Left hindlimb (tissue), 1 donor: ENCODE data around the gene S100A16.

Experiments
- DNase-seq: peaks from one replicate; pipeline ENCODE4 v3.0.0-alpha.2; 2018

S100A16 gene

DNA sequence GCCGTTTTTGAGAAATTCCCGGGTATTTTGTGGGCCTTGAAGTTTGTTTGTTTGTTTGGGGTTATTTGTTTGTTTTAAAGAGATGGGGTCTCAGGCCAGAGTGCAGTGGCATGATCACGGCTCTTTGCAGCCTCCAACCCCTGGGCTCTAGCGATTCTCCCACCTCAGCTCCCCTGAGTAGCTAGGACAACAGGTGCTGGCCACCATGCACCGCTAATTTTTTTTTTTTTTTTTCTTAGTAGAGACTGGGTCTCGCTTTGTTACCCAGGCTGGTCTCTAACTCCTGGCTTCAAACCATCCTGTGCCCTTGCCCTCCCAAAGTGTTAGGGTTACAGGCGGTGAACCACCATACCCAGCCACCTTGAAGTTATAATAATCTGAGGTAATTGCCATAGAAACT, 22.9 kb upstream of the S100A16 start:
- no peak for DNase-seq

DNA sequence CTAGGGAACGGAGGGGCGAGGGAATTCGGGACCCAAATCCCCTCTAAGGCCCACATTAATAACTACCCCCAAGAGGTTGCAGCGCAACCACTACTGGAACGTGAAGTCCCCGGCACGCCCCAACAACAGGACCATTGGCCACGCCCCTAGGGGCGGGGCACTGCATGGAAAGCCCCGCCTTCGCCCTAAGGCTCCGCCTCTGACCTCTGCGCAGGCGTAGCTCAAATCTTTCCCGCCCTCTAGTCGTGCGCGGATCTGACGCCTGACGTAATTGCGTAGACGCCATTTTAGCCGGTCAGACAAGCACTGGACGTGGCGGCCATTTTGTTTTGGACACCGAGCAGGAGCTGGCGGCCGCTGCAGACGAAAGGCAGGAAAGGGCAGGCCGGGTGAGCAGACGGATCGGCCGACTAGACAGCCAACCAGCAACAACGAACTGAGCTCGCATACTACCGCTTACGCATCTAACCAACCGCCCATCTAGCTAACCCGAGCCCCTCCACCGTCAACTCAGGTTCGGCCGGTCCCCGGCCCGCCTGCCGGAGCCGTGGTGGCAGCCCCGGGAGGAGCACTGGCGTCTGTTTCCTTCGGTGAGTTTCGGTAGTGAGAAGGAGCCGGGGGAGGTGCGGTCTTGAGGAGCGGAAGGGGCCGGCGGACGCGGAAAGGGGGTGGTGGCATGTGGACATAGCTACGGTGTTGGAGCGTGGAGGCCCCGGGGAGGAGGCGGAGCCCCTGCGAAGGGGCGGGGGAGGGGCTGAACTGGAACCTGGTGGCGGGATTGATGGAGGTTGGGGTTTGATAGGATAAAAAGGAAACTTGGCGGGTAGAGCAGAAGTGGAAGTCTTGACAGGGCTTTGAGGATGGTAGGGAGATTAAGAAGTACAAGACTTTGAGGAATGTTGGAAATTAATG, 21.1 kb upstream of the S100A16 start, which contains the start of gene CHTOP:
Gene CHTOP, plus strand, starts transcription at position 313 of the 912 bp plus-strand sequence. CDS start 2,523 bp downstream, outside the sequence.
- DNase-seq = peak; percentile 98

DNA sequence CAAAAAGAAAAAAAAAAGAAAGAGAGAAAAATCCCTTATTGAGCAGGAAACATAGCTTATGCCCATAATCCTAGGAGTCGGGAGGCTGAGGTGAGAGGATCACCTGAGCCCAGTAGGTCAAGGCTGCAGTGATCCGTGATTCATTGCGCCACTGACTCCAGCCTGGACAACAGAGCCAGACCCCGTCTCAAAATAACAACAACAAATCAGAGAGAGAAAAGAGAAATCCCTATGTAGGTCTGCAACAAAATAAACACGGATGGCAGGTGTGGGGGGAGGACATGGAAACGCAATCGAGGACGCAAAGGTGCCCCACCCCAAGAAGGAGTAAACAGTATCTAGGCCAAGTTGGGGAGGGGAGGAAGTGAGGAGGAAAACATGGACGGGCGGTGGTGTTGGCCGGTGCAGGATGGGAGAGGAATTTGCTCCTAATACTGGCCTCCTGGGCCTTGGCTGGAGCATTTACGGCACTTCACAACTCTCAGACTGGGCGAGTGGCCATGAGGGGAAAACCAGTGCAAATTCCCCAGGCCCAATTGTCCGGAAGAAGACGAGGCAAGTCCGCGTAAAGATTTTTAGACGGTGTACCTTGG, 20.3 kb upstream of the S100A16 start:
- DNase-seq = no peak

- no peak for DNase-seq
These were observed 18.4 kb upstream of the S100A16 start for GRCh38 chr1:153631047-153632022.

DNA sequence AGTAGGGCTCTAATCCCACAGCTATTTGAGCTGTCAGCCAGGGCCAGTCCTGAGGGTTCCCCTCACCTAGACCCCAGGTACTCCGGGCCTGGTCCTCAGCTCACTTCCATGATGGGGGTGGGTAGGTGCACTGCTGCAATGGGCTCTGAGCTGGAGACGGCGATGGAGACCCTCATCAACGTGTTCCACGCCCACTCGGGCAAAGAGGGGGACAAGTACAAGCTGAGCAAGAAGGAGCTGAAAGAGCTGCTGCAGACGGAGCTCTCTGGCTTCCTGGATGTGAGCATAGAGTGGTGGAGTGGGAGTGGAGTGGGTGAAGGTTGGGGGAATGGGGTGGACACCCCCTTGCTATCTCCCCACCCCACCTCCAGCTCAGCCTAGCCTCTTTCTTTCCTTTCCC, 17.4 kb upstream of the S100A16 start:
- DNase-seq = no peak

- DNase-seq = peak; percentile 73
These were observed 17.0 kb upstream of the S100A16 start for GRCh38 chr1:153629971-153630370.

DNA sequence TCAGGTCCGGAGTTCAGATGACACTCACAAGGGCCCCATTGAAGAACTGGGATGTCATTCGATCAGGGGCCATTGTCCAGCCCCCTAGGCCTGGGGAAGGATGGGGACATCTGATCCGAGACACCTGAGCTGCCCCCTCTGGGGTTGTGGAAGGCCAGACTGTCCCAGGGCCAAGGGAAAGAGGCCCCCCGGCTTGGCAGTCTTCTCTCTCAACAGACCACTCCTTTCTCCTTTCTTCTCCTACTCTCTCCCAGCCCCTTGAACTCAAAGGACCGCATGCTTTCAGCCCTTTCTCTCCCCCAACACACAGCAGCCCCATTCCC, 16.4 kb upstream of the S100A16 start:
- no peak for DNase-seq

DNA sequence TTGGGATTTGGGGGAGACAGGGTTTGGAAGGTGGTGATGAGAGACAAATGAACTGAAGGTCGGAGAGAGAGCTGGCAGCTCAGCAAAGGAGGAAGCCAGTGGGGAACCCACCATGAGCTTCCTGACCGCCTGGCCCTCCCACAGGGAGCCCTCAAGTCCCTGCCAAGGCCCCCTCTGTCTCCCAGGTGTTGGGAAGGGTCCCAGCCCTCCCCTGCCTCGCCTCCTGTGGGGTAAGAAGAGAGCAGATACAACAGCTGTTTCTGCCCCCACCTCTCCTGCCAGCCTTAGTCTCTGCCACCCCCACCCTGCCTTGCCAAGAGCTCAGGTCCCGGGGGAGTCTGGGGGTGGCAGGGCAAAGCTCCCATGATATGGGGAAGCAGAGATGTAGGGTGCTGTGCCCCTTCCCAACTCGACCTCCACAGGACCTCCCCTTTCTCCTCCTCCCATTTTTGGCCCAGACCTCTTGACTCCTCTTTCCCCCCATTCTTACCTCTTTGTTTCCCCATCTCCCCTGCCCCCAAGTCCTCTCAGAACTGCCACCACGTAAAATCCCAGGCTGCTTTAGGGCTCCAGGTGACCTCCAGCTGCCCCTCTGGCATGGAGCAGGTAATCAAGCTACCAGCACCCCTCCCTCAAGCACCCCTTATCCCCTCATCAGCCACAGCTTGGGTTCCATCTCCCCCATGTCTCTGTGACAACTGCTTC, 15.9 kb upstream of the S100A16 start:
- no peak for DNase-seq

DNA sequence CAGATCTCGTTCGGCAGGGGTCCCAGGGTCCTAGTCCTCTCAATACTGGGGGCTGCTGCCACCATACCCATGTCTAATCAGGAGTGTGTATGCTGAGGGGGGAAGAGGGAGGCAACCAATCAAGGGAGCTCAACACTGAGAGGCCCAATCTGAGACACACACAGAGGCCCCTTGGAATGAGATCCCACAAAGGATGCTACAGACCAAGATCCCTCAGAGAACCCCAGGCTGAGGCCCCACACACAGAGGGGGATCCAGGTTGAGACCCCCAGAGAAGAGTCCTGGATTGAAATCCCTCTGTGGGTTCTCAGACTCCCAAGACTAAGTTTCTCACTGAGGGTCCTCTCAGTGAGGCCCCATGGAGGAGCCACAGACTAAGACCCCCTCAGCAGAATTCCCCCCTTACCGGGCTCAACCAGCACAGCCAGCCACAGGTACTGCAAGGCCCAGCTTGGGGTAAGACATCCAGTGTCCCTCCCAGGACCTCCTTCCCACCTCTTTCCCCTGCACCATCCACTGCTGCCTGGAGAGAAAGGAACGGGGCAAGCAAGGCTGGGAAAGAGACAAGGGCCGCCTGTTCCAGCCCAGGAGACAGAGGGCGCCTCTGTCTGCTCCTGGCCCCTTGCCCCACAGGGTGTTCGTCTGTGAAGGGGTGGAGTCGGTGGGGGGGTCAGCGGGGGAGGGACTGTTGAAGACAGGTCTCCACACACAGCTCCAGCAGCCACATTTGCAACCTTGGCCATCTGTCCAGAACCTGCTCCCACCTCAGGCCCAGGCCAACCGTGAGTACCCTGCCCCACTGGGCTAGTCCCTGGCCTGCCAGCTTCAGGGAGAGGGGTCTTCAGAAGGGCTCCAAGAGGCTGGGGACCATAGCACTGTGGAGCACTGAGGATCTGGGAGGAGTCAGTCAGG, 15.0 kb upstream of the S100A16 start, which contains the start of gene S100A1:
Gene S100A1, plus strand, starts transcription at position 720 of the 912 bp plus-strand sequence. CDS start 2,088 bp downstream, outside the sequence.
- no peak for DNase-seq

- DNase-seq = peak; percentile 89
These were observed 14.2 kb upstream of the S100A16 start, which contains the start of gene S100A13 for GRCh38 chr1:153626904-153627714. Gene S100A13 (minus strand): TSS chr1:153627505. CDS start chr1:153626472, 1,033 bp downstream.

- DNase-seq = no peak
These were observed 13.6 kb upstream of the S100A16 start for GRCh38 chr1:153626477-153626903.

DNA sequence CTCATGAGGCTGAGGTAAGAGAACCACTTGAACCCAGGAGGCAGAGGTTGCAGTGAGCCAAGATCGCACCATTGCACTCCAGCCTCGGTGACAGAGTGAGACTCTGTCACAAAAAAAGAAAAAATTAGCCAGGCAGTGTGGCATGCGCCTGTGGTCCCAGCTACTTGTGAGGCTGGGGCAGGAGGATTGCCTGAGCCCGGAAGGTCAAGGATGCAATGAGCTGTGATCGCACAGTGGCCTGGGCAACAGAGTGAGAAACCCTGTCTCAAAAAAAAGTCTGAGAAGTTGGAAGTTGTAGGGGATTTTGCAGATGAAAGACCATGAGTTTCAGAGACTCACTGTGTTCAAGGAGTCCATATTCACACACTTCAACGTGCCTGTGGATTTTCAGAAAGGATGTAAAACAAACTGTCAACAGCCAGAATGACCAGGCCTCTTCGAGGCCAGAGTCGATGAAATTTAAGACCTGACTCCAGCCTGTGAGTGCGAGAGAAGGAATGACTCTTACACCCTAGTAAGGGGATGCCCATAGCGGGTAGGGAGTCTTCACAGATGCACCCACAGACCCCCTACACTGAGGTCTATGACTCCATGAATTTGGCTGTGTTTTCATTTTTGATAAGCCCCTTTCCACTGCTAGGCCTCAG, 12.2 kb upstream of the S100A16 start:
- DNase-seq = no peak

- DNase-seq = no peak
These were observed 10.2 kb upstream of the S100A16 start for GRCh38 chr1:153623101-153623500.

DNA sequence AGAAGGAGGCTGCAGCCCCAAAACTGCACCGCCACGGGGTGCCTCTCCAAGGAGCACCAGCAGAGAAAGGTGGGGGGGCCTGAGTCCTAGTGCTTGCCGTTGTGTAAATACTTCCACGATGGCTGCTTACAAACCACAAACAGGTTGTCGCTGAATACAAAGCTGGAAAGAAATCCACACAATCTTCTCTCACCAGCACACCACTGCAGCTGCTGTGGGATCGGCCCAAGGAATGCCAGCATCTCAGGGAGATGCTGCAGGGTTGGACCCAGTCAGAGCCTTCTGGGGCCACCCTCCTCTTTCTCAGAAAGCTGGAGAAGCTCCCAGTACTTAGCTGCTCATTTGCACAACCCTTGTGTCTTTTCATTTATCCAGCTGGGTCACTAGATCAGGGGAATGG, 6.2 kb upstream of the S100A16 start:
- no peak for DNase-seq

DNA sequence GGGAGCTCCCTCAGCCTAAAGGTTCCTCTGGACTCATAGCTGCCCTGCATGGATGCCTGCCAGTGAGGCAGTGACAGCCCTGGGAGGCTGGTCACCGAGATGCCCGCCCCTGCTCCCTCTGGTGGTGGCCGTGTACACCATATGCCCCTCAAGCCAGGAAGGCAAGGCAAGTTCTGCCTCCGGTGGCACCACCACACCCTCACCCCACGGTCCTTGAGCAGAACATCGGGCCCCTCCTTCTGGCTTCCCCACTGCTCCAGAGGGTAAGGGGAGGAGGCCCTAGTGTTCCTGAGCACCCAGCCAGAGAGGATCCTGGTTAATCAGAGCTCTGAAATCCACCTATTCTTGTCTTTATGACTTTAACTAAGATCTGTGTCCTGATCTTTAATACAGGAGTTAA, 4.7 kb upstream of the S100A16 start:
- no peak for DNase-seq

DNA sequence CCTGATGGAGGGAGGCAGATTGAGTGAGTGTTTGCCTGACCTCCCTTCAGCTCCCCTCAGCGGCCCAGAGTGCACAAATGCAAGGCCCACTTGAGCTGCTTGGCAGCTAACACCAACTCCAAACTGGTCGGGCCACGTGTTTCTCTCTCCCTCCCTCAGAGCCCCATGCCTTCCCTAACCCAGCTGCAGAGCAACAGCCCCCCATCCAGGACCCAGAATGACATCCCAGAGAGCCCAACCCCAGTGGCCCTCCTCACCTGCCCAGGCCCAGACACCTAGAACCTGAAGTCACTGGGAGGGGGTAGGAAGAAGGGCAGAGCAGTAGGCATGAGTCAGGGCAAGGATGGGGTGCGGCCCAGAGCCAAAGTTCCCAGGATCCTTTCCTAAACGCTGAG, 4.0 kb upstream of the S100A16 start:
- peak; percentile 20 for DNase-seq

DNA sequence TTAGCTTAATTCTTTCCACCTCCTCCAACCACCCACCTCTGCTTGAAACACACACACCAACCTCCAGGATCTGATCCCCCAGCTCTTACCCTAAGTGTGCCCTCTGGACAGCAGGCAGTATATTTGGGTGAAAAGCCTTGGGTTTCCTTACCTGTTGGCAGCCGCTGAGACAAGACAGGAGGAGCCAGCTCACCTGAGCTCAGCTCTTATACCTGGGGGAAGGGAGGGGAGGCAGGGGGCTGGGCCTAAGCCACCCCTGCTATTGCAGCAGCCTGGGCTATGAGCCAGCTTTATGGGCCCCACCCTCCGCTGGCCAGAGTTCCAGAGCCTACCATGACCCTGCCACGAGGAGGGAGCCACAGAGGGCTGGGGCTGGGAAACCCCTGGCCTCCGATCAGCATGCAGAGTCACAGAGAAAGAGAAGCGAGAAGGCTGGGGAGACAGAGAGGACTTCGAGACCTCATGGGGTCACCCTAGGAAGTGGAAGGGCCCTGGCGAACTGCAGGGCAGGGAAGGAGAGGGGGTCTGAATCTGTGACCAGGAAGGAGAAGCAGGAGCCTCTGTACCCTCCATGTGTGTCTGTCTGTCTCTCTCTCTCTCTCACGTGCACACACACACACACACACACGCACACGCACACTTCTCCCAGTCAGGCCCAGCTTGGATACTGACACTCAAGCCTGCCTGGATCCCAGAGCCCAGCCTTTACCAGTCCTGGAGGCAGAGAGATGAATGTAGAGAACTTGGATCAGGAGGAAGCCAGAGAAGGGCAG, 3.4 kb upstream of the S100A16 start, which contains the start of gene S100A14:
Gene S100A14, minus strand, starts transcription at position 182 of the 773 bp plus-strand sequence. CDS start 467 bp downstream, outside the sequence.
- DNase-seq = peak; percentile 30

GRCh38 chr1:153615406-153615805, 2.5 kb upstream of the S100A16 start:
- DNase-seq = peak; percentile 22

DNA sequence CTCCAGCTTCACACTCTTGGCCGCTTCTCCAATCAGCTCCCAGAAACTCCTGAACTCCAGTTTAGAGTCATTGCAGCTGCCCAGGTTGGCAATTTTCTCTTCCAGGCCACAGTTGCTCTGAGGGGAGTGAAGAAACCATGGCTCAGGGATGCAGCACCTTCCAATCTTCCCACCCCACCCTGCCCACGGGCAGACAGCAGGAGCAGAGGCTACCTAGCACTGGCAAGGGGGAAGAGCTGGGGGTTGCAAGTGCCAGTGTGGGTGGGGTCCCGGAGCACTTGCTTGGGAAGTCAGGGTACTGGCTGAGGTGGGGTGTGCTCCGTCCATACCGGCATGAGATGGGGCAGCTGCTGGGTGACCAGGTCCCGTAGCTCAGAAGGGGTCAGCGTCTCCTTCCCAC, 2.0 kb upstream of the S100A16 start:
- DNase-seq = peak; percentile 21
